Calu3 (cell line): ENCODE measurements around the gene NAV2. TPM values are rescaled to one million over a fixed set of nuclear protein-coding genes. Genes with fewer than 3 reads are reported as not detected.

Experiments used
- BruUV-seq: library from RNA; stranded (reverse); fragments of 400-500 nt; replicated peaks from 2 replicates; lab custom pipeline; 2021; lab: Mats Ljungman, UMichigan
- CTCF ChIA-PET: fragments of 300-600 bp; sonication (Branson Sonifier 250); formaldehyde crosslinking; loops from one replicate; lab custom pipeline; 2022; ENCODE audit warnings: antibody characterized with exemption; lab: Charles Lee
- DNase-seq: peaks from one replicate; pipeline ENCODE4 v3.0.0; 2022
- H3K27ac Mint-ChIP-seq: one replicate; pipeline ENCODE4 v1.8.0; 2022; ENCODE audit warnings: mixed read lengths; ENCODE audit not compliant: unreplicated experiment
- H3K27me3 Mint-ChIP-seq: one replicate; pipeline ENCODE4 v1.8.0; 2022; ENCODE audit warnings: mixed read lengths; ENCODE audit not compliant: unreplicated experiment
- H3K36me3 Mint-ChIP-seq: one replicate; pipeline ENCODE4 v1.8.0; 2022; ENCODE audit warnings: mild to moderate bottlenecking, moderate library complexity, mixed read lengths; ENCODE audit not compliant: insufficient read depth, unreplicated experiment
- H3K4me1 Mint-ChIP-seq: one replicate; pipeline ENCODE4 v1.8.0; 2022; ENCODE audit warnings: mild to moderate bottlenecking, low read depth, mixed read lengths; ENCODE audit not compliant: unreplicated experiment
- H3K4me3 Mint-ChIP-seq: one replicate; pipeline ENCODE4 v1.8.0; 2022; ENCODE audit warnings: mild to moderate bottlenecking, low read depth, moderate library complexity, mixed read lengths; ENCODE audit not compliant: unreplicated experiment
- H3K9me3 Mint-ChIP-seq: one replicate; pipeline ENCODE4 v1.8.0; 2022; ENCODE audit warnings: low read depth, mixed read lengths; ENCODE audit not compliant: unreplicated experiment
- intact Hi-C: fragments of 100-400 bp; cut with micrococcal nuclease; formaldehyde crosslinking; loops from one replicate; pipeline ENCODE4 v1.10.0; 2022; ENCODE audit not compliant: unreplicated experiment
- total RNA-seq: library from RNA; stranded (reverse); gene quantifications from 2 replicates; pipeline ENCODE4 v1.2.3, GENCODE V29; 2022
- TF ChIP-seq, protein P1 (sequence below): fragments of 200-600 bp; IDR thresholded peaks from one replicate; pipeline ENCODE4 v1.8.0; 2022; ENCODE audit warnings: antibody characterized with exemption; ENCODE audit not compliant: unreplicated experiment

Gene NAV2
- total RNA-seq, 1 experiment from 2014 or later = 21.4 TPM

DNA sequence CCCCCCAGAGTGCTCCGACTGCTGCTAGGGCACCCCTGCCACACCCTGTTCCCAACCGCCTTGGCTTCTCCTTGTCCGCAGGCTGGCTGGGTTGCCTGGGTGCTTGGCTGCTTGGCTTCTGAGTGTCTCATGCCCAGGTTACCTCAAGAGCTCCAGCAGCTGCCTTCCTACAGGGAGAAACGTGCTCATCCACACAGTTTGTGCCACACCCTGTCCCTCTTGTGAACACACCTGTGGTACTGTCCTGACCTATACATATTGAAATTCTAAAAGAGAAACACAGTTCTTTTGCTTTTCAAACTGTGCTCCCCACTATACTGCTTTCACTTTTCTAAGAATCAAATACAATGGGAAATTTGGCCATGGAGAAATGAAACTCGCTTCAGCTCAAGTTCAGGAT lies 256.2 kb downstream of the NAV2 start:
- no TSS peak for BruUV-seq
- CTCF ChIA-PET = no interaction called here
- Mint-ChIP-seq H3K27me3 (no peaks in the 10 kb centered on the region), H3K4me1 (peaks cover 6% of the 10 kb centered on the region), H3K36me3 (no peaks in the 10 kb centered on the region), H3K27ac (no peak overlapping the region), H3K9me3 (no peaks in the 10 kb centered on the region), H3K4me3 (no peak overlapping the region)
- intact Hi-C loops = no loop called here
- DNase-seq = no peak
- TF ChIP-seq, protein P1, sequence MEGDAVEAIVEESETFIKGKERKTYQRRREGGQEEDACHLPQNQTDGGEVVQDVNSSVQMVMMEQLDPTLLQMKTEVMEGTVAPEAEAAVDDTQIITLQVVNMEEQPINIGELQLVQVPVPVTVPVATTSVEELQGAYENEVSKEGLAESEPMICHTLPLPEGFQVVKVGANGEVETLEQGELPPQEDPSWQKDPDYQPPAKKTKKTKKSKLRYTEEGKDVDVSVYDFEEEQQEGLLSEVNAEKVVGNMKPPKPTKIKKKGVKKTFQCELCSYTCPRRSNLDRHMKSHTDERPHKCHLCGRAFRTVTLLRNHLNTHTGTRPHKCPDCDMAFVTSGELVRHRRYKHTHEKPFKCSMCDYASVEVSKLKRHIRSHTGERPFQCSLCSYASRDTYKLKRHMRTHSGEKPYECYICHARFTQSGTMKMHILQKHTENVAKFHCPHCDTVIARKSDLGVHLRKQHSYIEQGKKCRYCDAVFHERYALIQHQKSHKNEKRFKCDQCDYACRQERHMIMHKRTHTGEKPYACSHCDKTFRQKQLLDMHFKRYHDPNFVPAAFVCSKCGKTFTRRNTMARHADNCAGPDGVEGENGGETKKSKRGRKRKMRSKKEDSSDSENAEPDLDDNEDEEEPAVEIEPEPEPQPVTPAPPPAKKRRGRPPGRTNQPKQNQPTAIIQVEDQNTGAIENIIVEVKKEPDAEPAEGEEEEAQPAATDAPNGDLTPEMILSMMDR = no peak

- TF ChIP-seq, protein P1 = no peak
- no peak for DNase-seq
- intact Hi-C loops = no loop called here
- no TSS peak for BruUV-seq
- Mint-ChIP-seq H3K4me1 (peaks cover 7% of the 10 kb centered on the region), H3K27ac (no peak overlapping the region), H3K27me3 (no peaks in the 10 kb centered on the region), H3K4me3 (no peak overlapping the region), H3K9me3 (no peaks in the 10 kb centered on the region), H3K36me3 (no peaks in the 10 kb centered on the region)
- CTCF ChIA-PET = no interaction called here
These were observed 258.3 kb downstream of the NAV2 start for GRCh38 chr11:19970944-19971343.

DNA sequence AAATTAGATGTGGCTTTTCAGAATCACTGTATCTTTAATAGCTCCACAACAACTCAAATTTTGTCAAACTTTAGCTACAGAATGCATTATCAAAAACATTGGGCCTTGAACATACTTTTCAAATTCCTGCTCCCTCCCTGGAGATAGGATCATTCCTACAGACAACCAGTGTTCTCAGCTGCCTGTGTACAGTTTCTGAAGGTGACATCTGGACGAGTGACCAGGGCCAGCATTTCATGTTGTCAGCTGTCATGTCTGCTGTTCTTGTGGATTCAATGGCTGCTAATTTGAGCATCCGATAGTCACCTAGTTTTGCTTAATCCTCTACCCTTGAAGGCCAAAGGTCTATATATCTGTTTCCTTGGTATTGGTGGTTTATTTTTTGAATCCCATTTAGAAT lies 259.5 kb downstream of the NAV2 start:
- Mint-ChIP-seq H3K27me3 (no peaks in the 10 kb centered on the region), H3K4me3 (no peak overlapping the region), H3K9me3 (no peaks in the 10 kb centered on the region), H3K36me3 (no peaks in the 10 kb centered on the region), H3K4me1 (peaks cover 18% of the 10 kb centered on the region), H3K27ac (no peak overlapping the region)
- no peak for DNase-seq
- BruUV-seq = no TSS peak
- intact Hi-C loops = no loop called here
- TF ChIP-seq, protein P1 = no peak
- CTCF ChIA-PET = interaction anchor here (1.2 kb wide), 1 partner anchor 9 kb away, joined by 3 read pairs; no protein-coding TSS in a partner anchor

GRCh38 chr11:19972651-19973050 lies 260.0 kb downstream of the NAV2 start:
- Mint-ChIP-seq H3K9me3 (no peaks in the 10 kb centered on the region), H3K27ac (no peak overlapping the region), H3K36me3 (no peaks in the 10 kb centered on the region), H3K4me3 (no peak overlapping the region), H3K4me1 (peaks cover 16% of the 10 kb centered on the region), H3K27me3 (no peaks in the 10 kb centered on the region)
- CTCF ChIA-PET = no interaction called here
- no peak for DNase-seq
- TF ChIP-seq, protein P1 = no peak
- no TSS peak for BruUV-seq
- intact Hi-C loops = no loop called here
